ENCODE measurements around the gene PRKCE. TPM values are rescaled to one million over a fixed set of nuclear protein-coding genes. Genes with fewer than 3 reads are reported as not detected.

Gene PRKCE
- total RNA-seq, 3 donors from 2014 or later (not counting 1 experiment from before 2014, with no cell fraction given): 35.2 to 42.1 (median 38.6) TPM

GRCh38 chr2:45871025-45871424 is 219.6 kb downstream of the PRKCE start:
- H3K27ac Mint-ChIP-seq: peak overlapping the region in 1 of 2 donors; percentile 3
- no peak for TF ChIP-seq CTCF (IDR thresholded peaks at IDR 0.05)
- Histone ChIP-seq H3K4me3 (ENCODE audit: low read length) (no peak overlapping the region), H3K36me3 (ENCODE audit: control insufficient read depth, insufficient read depth, low read length) (no peaks in the 10 kb centered on the region), H3K4me1 (ENCODE audit: control insufficient read depth, insufficient read depth, low read length) (no peaks in the 10 kb centered on the region), H3K27ac (ENCODE audit: low read length) (no peak overlapping the region), H3K27me3 (ENCODE audit: control insufficient read depth, insufficient read depth, low read length) (no peaks in the 10 kb centered on the region), H3K9me3 (ENCODE audit: control insufficient read depth, insufficient read depth, low read length) (no peaks in the 10 kb centered on the region)
- H3K9me3 Mint-ChIP-seq: peaks cover 0 to 1% of the 10 kb centered on the region in 2 donors
- peaks cover 1% of the 10 kb centered on the region for H3K36me3 Mint-ChIP-seq
- no peak overlapping the region for H3K4me3 Mint-ChIP-seq
- WGBS (ENCODE audit: insufficient coverage): 62% methylated on average over 3 of the region's 3 CpGs
- ATAC-seq (no peak), DNase-seq (no peak)
- no peaks in the 10 kb centered on the region for H3K27me3 Mint-ChIP-seq (ENCODE audit: low read depth in 2 of 2)
- intact Hi-C loops (cut with micrococcal nuclease): no loop called here
- H3K4me1 Mint-ChIP-seq: peaks cover 30 to 35% of the 10 kb centered on the region in 2 donors

DNA sequence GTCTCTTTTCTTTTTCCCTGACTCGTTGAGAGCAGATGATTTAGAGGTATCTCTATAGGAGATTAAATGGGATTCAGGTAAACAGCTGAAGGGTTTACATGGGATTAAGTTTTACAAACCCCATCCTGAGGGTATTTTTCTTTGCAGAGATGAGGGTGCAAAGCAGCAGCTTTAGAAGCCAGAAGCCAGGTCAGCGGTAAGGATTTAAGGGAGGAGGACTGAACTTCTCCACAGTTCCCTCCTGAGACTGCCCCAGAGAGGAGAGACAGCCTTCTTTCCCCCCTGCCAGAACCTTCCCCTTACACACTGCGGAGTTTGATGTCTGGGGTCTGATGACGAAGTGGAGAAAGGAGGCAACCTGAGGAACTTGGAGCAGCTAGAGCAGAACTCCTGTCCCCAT is 220.1 kb downstream of the PRKCE start:
- H3K36me3 Mint-ChIP-seq: peaks cover 6% of the 10 kb centered on the region
- no peak for TF ChIP-seq CTCF (IDR thresholded peaks at IDR 0.05)
- WGBS (ENCODE audit: insufficient coverage): 100% methylated on average over 1 of the region's 4 CpGs
- H3K27me3 ChIP-seq (ENCODE audit: control insufficient read depth, insufficient read depth, low read length): no peaks in the 10 kb centered on the region
- no peaks in the 10 kb centered on the region for H3K4me1 ChIP-seq (ENCODE audit: control insufficient read depth, insufficient read depth, low read length)
- no peaks in the 10 kb centered on the region for H3K36me3 ChIP-seq (ENCODE audit: control insufficient read depth, insufficient read depth, low read length)
- no peak for ATAC-seq
- H3K27ac ChIP-seq (ENCODE audit: low read length): no peak overlapping the region
- H3K27ac Mint-ChIP-seq: no peak overlapping the region
- no peak overlapping the region for H3K4me3 ChIP-seq (ENCODE audit: low read length)
- H3K4me3 Mint-ChIP-seq: no peak overlapping the region
- peaks cover 5% of the 10 kb centered on the region for H3K9me3 ChIP-seq (ENCODE audit: control insufficient read depth, insufficient read depth, low read length)
- peaks cover 30 to 35% of the 10 kb centered on the region in 2 donors for H3K4me1 Mint-ChIP-seq
- intact Hi-C loops (cut with micrococcal nuclease): no loop called here
- peaks cover 0 to 5% of the 10 kb centered on the region in 2 donors for H3K27me3 Mint-ChIP-seq (ENCODE audit: low read depth in 2 of 2)
- H3K9me3 Mint-ChIP-seq: peaks cover 5 to 6% of the 10 kb centered on the region in 2 donors
- DNase-seq: no peak

DNA sequence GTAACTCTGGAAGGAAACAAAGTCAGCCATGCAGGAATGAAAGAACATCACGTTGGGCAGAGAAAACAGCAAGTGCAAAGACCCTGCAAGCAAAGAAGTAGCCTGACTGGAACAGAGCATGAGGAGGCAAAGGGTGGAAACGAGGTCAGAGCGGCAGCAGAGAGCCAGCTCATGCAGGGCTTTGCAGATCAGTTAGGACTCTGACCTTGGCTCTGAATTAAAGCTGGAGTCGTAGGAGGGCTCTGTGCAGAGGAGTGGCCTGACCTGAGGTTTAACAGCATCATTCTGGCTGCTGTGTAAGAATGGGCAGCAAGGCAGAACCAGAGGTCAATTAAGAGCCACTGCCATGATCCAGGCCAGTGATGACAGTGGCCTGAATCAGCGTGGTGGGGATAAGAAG is 220.7 kb downstream of the PRKCE start:
- Mint-ChIP-seq H3K4me3 (no peak overlapping the region), H3K9me3 (peaks cover 8 to 10% of the 10 kb centered on the region in 2 donors), H3K4me1 (peaks cover 30 to 35% of the 10 kb centered on the region in 2 donors), H3K27me3 (ENCODE audit: low read depth in 2 of 2) (peaks cover 0 to 6% of the 10 kb centered on the region in 2 donors), H3K36me3 (peaks cover 12% of the 10 kb centered on the region), H3K27ac (no peak overlapping the region)
- ATAC-seq (no peak), DNase-seq (no peak)
- H3K36me3 ChIP-seq (ENCODE audit: control insufficient read depth, insufficient read depth, low read length): no peaks in the 10 kb centered on the region
- no peak overlapping the region for H3K4me3 ChIP-seq (ENCODE audit: low read length)
- H3K4me1 ChIP-seq (ENCODE audit: control insufficient read depth, insufficient read depth, low read length): no peaks in the 10 kb centered on the region
- peaks cover 6% of the 10 kb centered on the region for H3K9me3 ChIP-seq (ENCODE audit: control insufficient read depth, insufficient read depth, low read length)
- H3K27ac ChIP-seq (ENCODE audit: low read length): no peak overlapping the region
- intact Hi-C loops (cut with micrococcal nuclease): no loop called here
- no peaks in the 10 kb centered on the region for H3K27me3 ChIP-seq (ENCODE audit: control insufficient read depth, insufficient read depth, low read length)
- 77% methylated on average over 5 of the region's 5 CpGs for WGBS (ENCODE audit: insufficient coverage)
- no peak for TF ChIP-seq CTCF (IDR thresholded peaks at IDR 0.05)

DNA sequence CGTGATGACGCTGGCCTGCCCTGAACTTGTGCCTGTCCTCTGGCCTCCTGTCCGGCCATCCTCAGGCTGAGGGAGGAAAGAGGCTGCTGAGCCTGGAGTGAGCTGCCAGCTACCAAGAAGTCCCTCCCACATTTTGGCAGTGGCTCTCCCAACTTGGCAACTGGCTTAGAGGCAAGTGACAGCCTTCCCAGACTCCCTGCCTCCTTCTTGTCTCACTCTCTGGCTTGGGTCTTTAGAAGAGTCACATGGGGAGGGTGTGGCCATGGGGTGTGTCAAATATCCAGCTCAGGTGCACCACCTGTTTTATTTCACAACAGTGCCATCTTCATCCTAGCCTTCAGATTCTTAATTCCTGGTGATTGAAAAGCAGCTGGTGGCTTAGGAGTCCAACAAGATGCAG is 222.9 kb downstream of the PRKCE start:
- no peaks in the 10 kb centered on the region for H3K36me3 ChIP-seq (ENCODE audit: control insufficient read depth, insufficient read depth, low read length)
- H3K27me3 ChIP-seq (ENCODE audit: control insufficient read depth, insufficient read depth, low read length): no peaks in the 10 kb centered on the region
- H3K4me3 ChIP-seq (ENCODE audit: low read length): no peak overlapping the region
- peaks cover 6% of the 10 kb centered on the region for H3K9me3 ChIP-seq (ENCODE audit: control insufficient read depth, insufficient read depth, low read length)
- H3K9me3 Mint-ChIP-seq: peaks cover 9 to 13% of the 10 kb centered on the region in 2 donors
- H3K4me1 Mint-ChIP-seq: peaks cover 30 to 35% of the 10 kb centered on the region in 2 donors
- ATAC-seq (no peak), DNase-seq (no peak)
- no peak for TF ChIP-seq CTCF (IDR thresholded peaks at IDR 0.05)
- H3K27me3 Mint-ChIP-seq (ENCODE audit: low read depth in 2 of 2): peaks cover 0 to 6% of the 10 kb centered on the region in 2 donors
- 98% methylated on average over 3 of the region's 3 CpGs for WGBS (ENCODE audit: insufficient coverage)
- peaks cover 27% of the 10 kb centered on the region for H3K36me3 Mint-ChIP-seq
- H3K27ac Mint-ChIP-seq: no peak overlapping the region
- H3K4me1 ChIP-seq (ENCODE audit: control insufficient read depth, insufficient read depth, low read length): no peaks in the 10 kb centered on the region
- no peak overlapping the region for H3K4me3 Mint-ChIP-seq
- intact Hi-C loops (cut with micrococcal nuclease): no loop called here
- no peak overlapping the region for H3K27ac ChIP-seq (ENCODE audit: low read length)
